WI38 (cell line): ENCODE measurements around the gene JAK3.
"Not testable (repeated sequence)": the region's sequence is repeated elsewhere in the genome, so short reads cannot be mapped to it uniquely, and the experiment has no call there.

ENCODE experiments used
- H3K4me3 ChIP-seq: 2 replicates; pipeline ENCODE4 v1.5.1; 2011; ENCODE audit warnings: low read depth, mild to moderate bottlenecking, control low read depth, low read length
- CTCF ChIP-seq: IDR thresholded peaks from 2 replicates; pipeline ENCODE4 v1.5.1; 2012; ENCODE audit warnings: low read depth, mild to moderate bottlenecking, control low read depth, low read length

JAK3 gene

GRCh38 chr19:17847538-17848366 is at the start of gene JAK3:
TSS of gene JAK3 (minus strand) at chr19:17847982. CDS start at chr19:17844417, 3,565 bp downstream.
- no peak for TF ChIP-seq CTCF
- no peak within 1 kb of the TSS for H3K4me3 ChIP-seq

GRCh38 chr19:17893766-17894165 is 46.0 kb upstream of the JAK3 start:
- TF ChIP-seq CTCF = no peak
- H3K4me3 ChIP-seq = no peak overlapping the region

GRCh38 chr19:17889609-17890214 is 41.9 kb upstream of the JAK3 start:
- no peak for TF ChIP-seq CTCF
- H3K4me3 ChIP-seq = no peak overlapping the region

GRCh38 chr19:17888260-17888659 is 40.5 kb upstream of the JAK3 start:
- TF ChIP-seq CTCF = no peak

GRCh38 chr19:17887221-17887620 is 39.4 kb upstream of the JAK3 start:
- not testable (repeated sequence) for H3K4me3 ChIP-seq

More at GRCh38 chr19:17888260-17888659, 40.5 kb upstream of the JAK3 start:
- H3K4me3 ChIP-seq = no peak overlapping the region

GRCh38 chr19:17886515-17886914 is 38.7 kb upstream of the JAK3 start:
- H3K4me3 ChIP-seq = no peak overlapping the region
- no peak for TF ChIP-seq CTCF

- no peak overlapping the region for H3K4me3 ChIP-seq
Measured at GRCh38 chr19:17883627-17884410, 36.0 kb upstream of the JAK3 start.

More at GRCh38 chr19:17883627-17884410, 36.0 kb upstream of the JAK3 start:
- TF ChIP-seq CTCF = no peak
